WTC11 (cell line): Measurements from ENCODE around the gene XRCC4. TPM values are rescaled to one million over a fixed set of nuclear protein-coding genes. Genes with fewer than 3 reads are reported as not detected.

Source experiments
- ATAC-seq: fragments of 200-7000 bp; cut with Tn5 transposase; 2 replicates; pipeline ENCODE4 v1.10.0; 2021; ENCODE audit warnings: mild to moderate bottlenecking, moderate library complexity
- CTCF ChIA-PET: fragments of 300-600 bp; sonication (Branson Sonifier 250); formaldehyde crosslinking; loops from one replicate; lab custom pipeline; 2021; ENCODE audit warnings: antibody characterized with exemption; lab: Charles Lee
- POLR2A ChIA-PET: fragments of 350-600 bp; sonication (Branson Sonifier 250); formaldehyde crosslinking; loops from one replicate; lab custom pipeline; 2021; ENCODE audit warnings: antibody characterized with exemption; lab: Charles Lee
- DNase-seq: peaks from one replicate; pipeline ENCODE4 v3.0.0; 2021; ENCODE audit warnings: low spot score
- H3K27ac Mint-ChIP-seq: 2 replicates; pipeline ENCODE4 v1.8.0; 2021; ENCODE audit warnings: mixed read lengths
- H3K27me3 Mint-ChIP-seq: 2 replicates; pipeline ENCODE4 v1.8.0; 2021; ENCODE audit warnings: low read depth, mild to moderate bottlenecking, moderate library complexity, mixed read lengths
- H3K36me3 Mint-ChIP-seq: 2 replicates; pipeline ENCODE4 v1.8.0; 2021; ENCODE audit warnings: mixed read lengths
- H3K4me1 Mint-ChIP-seq: 2 replicates; pipeline ENCODE4 v1.8.0; 2022; ENCODE audit warnings: mixed read lengths
- H3K4me3 Mint-ChIP-seq: 2 replicates; pipeline ENCODE4 v1.8.0; 2021; ENCODE audit warnings: mild to moderate bottlenecking, moderate library complexity, mixed read lengths
- H3K9me3 Mint-ChIP-seq: 2 replicates; pipeline ENCODE4 v1.8.0; 2021; ENCODE audit warnings: mixed read lengths
- ATF2 ChIP-seq: sonication (generic); formaldehyde crosslinking; IDR thresholded peaks from 2 replicates; pipeline ENCODE4 v1.8.1; 2022; ENCODE audit warnings: low read depth, missing genetic modification reagents, borderline replicate concordance
- CREM ChIP-seq: sonication (generic); formaldehyde crosslinking; IDR thresholded peaks from 2 replicates; pipeline ENCODE4 v1.8.1; 2022; ENCODE audit warnings: mild to moderate bottlenecking, missing genetic modification reagents, moderate library complexity
- ESRRA ChIP-seq: sonication (generic); formaldehyde crosslinking; IDR thresholded peaks from 2 replicates; pipeline ENCODE4 v1.8.1; 2022; ENCODE audit warnings: mild to moderate bottlenecking, missing genetic modification reagents, borderline replicate concordance
- FOXK1 ChIP-seq: sonication (generic); formaldehyde crosslinking; IDR thresholded peaks from 2 replicates; pipeline ENCODE4 v1.8.0; 2022; ENCODE audit warnings: mild to moderate bottlenecking, moderate library complexity, missing genetic modification reagents
- FOXP1 ChIP-seq: sonication (generic); formaldehyde crosslinking; IDR thresholded peaks from 2 replicates; pipeline ENCODE4 v1.8.0; 2022; ENCODE audit warnings: missing genetic modification reagents, mild to moderate bottlenecking, moderate library complexity, borderline replicate concordance
- FOXP4 ChIP-seq: sonication (generic); formaldehyde crosslinking; IDR thresholded peaks from 2 replicates; pipeline ENCODE4 v1.8.0; 2022; ENCODE audit warnings: mild to moderate bottlenecking, missing genetic modification reagents
- IRF2 ChIP-seq: sonication (generic); formaldehyde crosslinking; IDR thresholded peaks from 2 replicates; pipeline ENCODE4 v1.8.0; 2022; ENCODE audit warnings: low read depth, missing genetic modification reagents, borderline replicate concordance
- JAZF1 ChIP-seq: fragments of 250-450 bp; sonication (Bioruptor Pico); IDR thresholded peaks from 2 replicates; pipeline ENCODE4 v1.9.0; 2021; ENCODE audit warnings: moderate library complexity, mild to moderate bottlenecking, inconsistent platforms
- JUN ChIP-seq: sonication (generic); formaldehyde crosslinking; IDR thresholded peaks from 2 replicates; pipeline ENCODE4 v1.8.0; 2023; ENCODE audit warnings: mild to moderate bottlenecking, missing genetic modification reagents
- NR1H2 ChIP-seq: sonication (generic); formaldehyde crosslinking; IDR thresholded peaks from 2 replicates; pipeline ENCODE4 v1.9.0; 2021; ENCODE audit warnings: mild to moderate bottlenecking, moderate library complexity, missing genetic modification reagents
- PRDM15 ChIP-seq: sonication (generic); formaldehyde crosslinking; IDR thresholded peaks from 2 replicates; pipeline ENCODE4 v1.8.0; 2022; ENCODE audit warnings: missing genetic modification reagents
- ZNF317 ChIP-seq: sonication (generic); formaldehyde crosslinking; IDR thresholded peaks from 2 replicates; pipeline ENCODE4 v1.8.1; 2023; ENCODE audit warnings: low read depth, mild to moderate bottlenecking, moderate library complexity, missing genetic modification reagents, borderline replicate concordance
- total RNA-seq: library from RNA; stranded (reverse); gene quantifications from 3 replicates; pipeline ENCODE4 v1.2.3, GENCODE V29; 2021
- TF ChIP-seq, protein P1 (sequence below): sonication (generic); formaldehyde crosslinking; IDR thresholded peaks from 2 replicates; pipeline ENCODE4 v1.8.0; 2023; ENCODE audit warnings: missing genetic modification reagents, mild to moderate bottlenecking, borderline replicate concordance
- TF ChIP-seq, protein P2 (sequence below): fragments of 250-450 bp; sonication (Bioruptor Pico); IDR thresholded peaks from 2 replicates; pipeline ENCODE4 v1.9.0; 2021; ENCODE audit warnings: mild to moderate bottlenecking, borderline replicate concordance

Gene XRCC4
- total RNA-seq, 1 experiment from 2014 or later: 13.5 TPM

GRCh38 chr5:83353231-83353630 is 275.9 kb downstream of the XRCC4 start (continued):
- TF ChIP-seq, protein P1, sequence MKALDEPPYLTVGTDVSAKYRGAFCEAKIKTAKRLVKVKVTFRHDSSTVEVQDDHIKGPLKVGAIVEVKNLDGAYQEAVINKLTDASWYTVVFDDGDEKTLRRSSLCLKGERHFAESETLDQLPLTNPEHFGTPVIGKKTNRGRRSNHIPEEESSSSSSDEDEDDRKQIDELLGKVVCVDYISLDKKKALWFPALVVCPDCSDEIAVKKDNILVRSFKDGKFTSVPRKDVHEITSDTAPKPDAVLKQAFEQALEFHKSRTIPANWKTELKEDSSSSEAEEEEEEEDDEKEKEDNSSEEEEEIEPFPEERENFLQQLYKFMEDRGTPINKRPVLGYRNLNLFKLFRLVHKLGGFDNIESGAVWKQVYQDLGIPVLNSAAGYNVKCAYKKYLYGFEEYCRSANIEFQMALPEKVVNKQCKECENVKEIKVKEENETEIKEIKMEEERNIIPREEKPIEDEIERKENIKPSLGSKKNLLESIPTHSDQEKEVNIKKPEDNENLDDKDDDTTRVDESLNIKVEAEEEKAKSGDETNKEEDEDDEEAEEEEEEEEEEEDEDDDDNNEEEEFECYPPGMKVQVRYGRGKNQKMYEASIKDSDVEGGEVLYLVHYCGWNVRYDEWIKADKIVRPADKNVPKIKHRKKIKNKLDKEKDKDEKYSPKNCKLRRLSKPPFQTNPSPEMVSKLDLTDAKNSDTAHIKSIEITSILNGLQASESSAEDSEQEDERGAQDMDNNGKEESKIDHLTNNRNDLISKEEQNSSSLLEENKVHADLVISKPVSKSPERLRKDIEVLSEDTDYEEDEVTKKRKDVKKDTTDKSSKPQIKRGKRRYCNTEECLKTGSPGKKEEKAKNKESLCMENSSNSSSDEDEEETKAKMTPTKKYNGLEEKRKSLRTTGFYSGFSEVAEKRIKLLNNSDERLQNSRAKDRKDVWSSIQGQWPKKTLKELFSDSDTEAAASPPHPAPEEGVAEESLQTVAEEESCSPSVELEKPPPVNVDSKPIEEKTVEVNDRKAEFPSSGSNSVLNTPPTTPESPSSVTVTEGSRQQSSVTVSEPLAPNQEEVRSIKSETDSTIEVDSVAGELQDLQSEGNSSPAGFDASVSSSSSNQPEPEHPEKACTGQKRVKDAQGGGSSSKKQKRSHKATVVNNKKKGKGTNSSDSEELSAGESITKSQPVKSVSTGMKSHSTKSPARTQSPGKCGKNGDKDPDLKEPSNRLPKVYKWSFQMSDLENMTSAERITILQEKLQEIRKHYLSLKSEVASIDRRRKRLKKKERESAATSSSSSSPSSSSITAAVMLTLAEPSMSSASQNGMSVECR (CRISPR knock-in tag): no peak
- TF ChIP-seq JUN (CRISPR knock-in tag) (no peak), ATF2 (CRISPR knock-in tag) (no peak)

DNA sequence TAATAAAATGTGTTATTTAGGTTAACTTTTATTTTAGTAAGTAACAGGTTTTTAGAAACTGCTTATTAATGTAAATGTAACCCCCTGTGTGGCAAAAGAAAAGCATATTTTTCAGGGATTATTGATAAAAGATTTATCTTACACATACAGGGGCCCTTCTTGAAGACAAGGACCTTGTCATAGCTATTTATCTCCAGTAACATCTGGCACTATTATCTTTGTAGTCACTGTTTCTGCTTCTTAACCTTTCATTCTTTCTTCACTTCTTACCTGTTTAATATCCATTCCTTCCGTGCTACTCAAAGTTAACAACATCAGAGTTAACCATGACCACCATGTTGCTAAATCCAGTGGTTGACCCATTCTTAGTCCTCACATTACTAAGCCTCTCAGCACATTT is 276.4 kb downstream of the XRCC4 start:
- Mint-ChIP-seq H3K27me3 (peaks cover 4% of the 10 kb centered on the region; the same call in 1 of the 2 replicates), H3K27ac (peak overlapping the region; percentile 96), H3K9me3 (peaks cover 28% of the 10 kb centered on the region), H3K4me1 (peaks cover 57% of the 10 kb centered on the region), H3K4me3 (no peak overlapping the region), H3K36me3 (peaks cover 25% of the 10 kb centered on the region)
- CTCF ChIA-PET: no interaction called here
- ATAC-seq (no peak), DNase-seq (no peak)
- POLR2A ChIA-PET: no interaction called here
- TF ChIP-seq IRF2 (CRISPR knock-in tag) (no peak), JAZF1 (no peak), CREM (CRISPR knock-in tag) (no peak), FOXP1 (CRISPR knock-in tag) (no peak), NR1H2 (CRISPR knock-in tag) (no peak), FOXK1 (CRISPR knock-in tag) (no peak), ESRRA (CRISPR knock-in tag) (no peak), PRDM15 (CRISPR knock-in tag) (no peak), FOXP4 (CRISPR knock-in tag) (no peak), ZNF317 (CRISPR knock-in tag) (no peak)
- TF ChIP-seq, protein P1 (CRISPR knock-in tag): no peak
- TF ChIP-seq, protein P2, sequence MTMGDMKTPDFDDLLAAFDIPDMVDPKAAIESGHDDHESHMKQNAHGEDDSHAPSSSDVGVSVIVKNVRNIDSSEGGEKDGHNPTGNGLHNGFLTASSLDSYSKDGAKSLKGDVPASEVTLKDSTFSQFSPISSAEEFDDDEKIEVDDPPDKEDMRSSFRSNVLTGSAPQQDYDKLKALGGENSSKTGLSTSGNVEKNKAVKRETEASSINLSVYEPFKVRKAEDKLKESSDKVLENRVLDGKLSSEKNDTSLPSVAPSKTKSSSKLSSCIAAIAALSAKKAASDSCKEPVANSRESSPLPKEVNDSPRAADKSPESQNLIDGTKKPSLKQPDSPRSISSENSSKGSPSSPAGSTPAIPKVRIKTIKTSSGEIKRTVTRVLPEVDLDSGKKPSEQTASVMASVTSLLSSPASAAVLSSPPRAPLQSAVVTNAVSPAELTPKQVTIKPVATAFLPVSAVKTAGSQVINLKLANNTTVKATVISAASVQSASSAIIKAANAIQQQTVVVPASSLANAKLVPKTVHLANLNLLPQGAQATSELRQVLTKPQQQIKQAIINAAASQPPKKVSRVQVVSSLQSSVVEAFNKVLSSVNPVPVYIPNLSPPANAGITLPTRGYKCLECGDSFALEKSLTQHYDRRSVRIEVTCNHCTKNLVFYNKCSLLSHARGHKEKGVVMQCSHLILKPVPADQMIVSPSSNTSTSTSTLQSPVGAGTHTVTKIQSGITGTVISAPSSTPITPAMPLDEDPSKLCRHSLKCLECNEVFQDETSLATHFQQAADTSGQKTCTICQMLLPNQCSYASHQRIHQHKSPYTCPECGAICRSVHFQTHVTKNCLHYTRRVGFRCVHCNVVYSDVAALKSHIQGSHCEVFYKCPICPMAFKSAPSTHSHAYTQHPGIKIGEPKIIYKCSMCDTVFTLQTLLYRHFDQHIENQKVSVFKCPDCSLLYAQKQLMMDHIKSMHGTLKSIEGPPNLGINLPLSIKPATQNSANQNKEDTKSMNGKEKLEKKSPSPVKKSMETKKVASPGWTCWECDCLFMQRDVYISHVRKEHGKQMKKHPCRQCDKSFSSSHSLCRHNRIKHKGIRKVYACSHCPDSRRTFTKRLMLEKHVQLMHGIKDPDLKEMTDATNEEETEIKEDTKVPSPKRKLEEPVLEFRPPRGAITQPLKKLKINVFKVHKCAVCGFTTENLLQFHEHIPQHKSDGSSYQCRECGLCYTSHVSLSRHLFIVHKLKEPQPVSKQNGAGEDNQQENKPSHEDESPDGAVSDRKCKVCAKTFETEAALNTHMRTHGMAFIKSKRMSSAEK: no peak
